HG03039 (cell line): ENCODE measurements around the gene FAM217B.
"Not testable (repeated sequence)": the region's sequence is repeated elsewhere in the genome, so short reads cannot be mapped to it uniquely, and the experiment has no call there.

Experiments used
- ATAC-seq: cut with Tn5 transposase; IDR thresholded peaks from one replicate; pipeline ENCODE4 v1.9.1; 2021; ENCODE audit warnings: mild to moderate bottlenecking, moderate library complexity; ENCODE audit not compliant: unreplicated experiment

FAM217B gene

GRCh38 chr20:59938696-59939051 is 1.5 kb upstream of the FAM217B start:
- ATAC-seq: no peak

- no peak for ATAC-seq
These were observed 924 bp upstream of the FAM217B start for GRCh38 chr20:59939052-59939878.

- ATAC-seq: peak; percentile 19
These were observed 385 bp upstream of the FAM217B start for GRCh38 chr20:59939879-59940128.

GRCh38 chr20:59940956-59941294 is 736 bp downstream of the FAM217B start:
- no peak for ATAC-seq

GRCh38 chr20:59942245-59942644 is 2.1 kb downstream of the FAM217B start:
- ATAC-seq: no peak

- ATAC-seq: no peak
These were observed 4.5 kb downstream of the FAM217B start for GRCh38 chr20:59944726-59945125.

GRCh38 chr20:59945175-59945574 is 5.0 kb downstream of the FAM217B start:
- no peak for ATAC-seq

- ATAC-seq: no peak
These were observed 5.5 kb downstream of the FAM217B start for GRCh38 chr20:59945731-59946130.

- ATAC-seq: no peak
These were observed 7.2 kb downstream of the FAM217B start for GRCh38 chr20:59947376-59947775.

GRCh38 chr20:59948212-59948611 is 8.0 kb downstream of the FAM217B start:
- no peak for ATAC-seq

- ATAC-seq: no peak
These were observed 8.9 kb downstream of the FAM217B start for GRCh38 chr20:59948828-59949720.

- no peak for ATAC-seq
These were observed 9.7 kb downstream of the FAM217B start for GRCh38 chr20:59949911-59950310.

GRCh38 chr20:59954718-59955117 is 14.5 kb downstream of the FAM217B start:
- no peak for ATAC-seq

- ATAC-seq: no peak
These were observed 15.1 kb downstream of the FAM217B start for GRCh38 chr20:59955131-59955796.

GRCh38 chr20:59957568-59957967 is 17.4 kb downstream of the FAM217B start:
- ATAC-seq: not testable (repeated sequence)

- no peak for ATAC-seq
These were observed 17.9 kb downstream of the FAM217B start, which contains the start of gene CDH26 for GRCh38 chr20:59958123-59958522. Gene CDH26 (plus strand): TSS chr20:59958423. CDS start chr20:59958727, 304 bp downstream.

GRCh38 chr20:59958626-59959025 is 18.4 kb downstream of the FAM217B start:
- ATAC-seq: no peak

GRCh38 chr20:59961423-59961822 is 21.2 kb downstream of the FAM217B start:
- ATAC-seq: no peak

- ATAC-seq: no peak
These were observed 22.0 kb downstream of the FAM217B start for GRCh38 chr20:59962155-59962554.

GRCh38 chr20:59966428-59966827 is 26.2 kb downstream of the FAM217B start:
- no peak for ATAC-seq

GRCh38 chr20:59971428-59971827 is 31.2 kb downstream of the FAM217B start:
- ATAC-seq: no peak
